ENCODE results near the gene TNS3.

DNA sequence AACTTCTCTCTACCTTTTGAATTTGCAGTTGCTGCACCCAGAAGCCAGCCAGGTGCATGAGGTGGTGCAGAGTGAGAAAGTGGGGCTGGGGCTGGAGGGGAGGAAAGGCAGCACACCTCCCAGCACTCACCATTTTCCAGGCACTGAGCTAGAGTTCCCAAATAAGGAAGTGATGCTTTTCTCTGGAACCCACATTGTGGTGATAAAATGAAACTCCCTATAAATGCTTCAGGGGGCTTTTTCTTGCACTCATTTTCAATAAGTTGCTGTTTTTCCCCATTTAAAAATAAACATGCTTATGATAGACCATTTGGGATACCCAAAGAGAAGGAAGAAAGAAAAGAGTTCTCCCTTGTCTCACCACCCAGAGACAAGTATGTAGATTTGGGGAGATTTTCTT, 42.8 kb upstream of the TNS3 start:
- TF ChIP-seq SPI1 (IDR thresholded peaks at IDR 0.05; ENCODE audit: borderline replicate concordance, low read depth) (no peak), POLR2AphosphoS5 (IDR thresholded peaks at IDR 0.05; ENCODE audit: low read depth) (no peak), GABPA (IDR thresholded peaks at IDR 0.05; ENCODE audit: low read depth) (no peak)
- TF ChIP-seq, protein P1, sequence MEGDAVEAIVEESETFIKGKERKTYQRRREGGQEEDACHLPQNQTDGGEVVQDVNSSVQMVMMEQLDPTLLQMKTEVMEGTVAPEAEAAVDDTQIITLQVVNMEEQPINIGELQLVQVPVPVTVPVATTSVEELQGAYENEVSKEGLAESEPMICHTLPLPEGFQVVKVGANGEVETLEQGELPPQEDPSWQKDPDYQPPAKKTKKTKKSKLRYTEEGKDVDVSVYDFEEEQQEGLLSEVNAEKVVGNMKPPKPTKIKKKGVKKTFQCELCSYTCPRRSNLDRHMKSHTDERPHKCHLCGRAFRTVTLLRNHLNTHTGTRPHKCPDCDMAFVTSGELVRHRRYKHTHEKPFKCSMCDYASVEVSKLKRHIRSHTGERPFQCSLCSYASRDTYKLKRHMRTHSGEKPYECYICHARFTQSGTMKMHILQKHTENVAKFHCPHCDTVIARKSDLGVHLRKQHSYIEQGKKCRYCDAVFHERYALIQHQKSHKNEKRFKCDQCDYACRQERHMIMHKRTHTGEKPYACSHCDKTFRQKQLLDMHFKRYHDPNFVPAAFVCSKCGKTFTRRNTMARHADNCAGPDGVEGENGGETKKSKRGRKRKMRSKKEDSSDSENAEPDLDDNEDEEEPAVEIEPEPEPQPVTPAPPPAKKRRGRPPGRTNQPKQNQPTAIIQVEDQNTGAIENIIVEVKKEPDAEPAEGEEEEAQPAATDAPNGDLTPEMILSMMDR (IDR thresholded peaks at IDR 0.05; ENCODE audit: insufficient read depth, low read length) = no peak
- TF ChIP-seq, protein P2, sequence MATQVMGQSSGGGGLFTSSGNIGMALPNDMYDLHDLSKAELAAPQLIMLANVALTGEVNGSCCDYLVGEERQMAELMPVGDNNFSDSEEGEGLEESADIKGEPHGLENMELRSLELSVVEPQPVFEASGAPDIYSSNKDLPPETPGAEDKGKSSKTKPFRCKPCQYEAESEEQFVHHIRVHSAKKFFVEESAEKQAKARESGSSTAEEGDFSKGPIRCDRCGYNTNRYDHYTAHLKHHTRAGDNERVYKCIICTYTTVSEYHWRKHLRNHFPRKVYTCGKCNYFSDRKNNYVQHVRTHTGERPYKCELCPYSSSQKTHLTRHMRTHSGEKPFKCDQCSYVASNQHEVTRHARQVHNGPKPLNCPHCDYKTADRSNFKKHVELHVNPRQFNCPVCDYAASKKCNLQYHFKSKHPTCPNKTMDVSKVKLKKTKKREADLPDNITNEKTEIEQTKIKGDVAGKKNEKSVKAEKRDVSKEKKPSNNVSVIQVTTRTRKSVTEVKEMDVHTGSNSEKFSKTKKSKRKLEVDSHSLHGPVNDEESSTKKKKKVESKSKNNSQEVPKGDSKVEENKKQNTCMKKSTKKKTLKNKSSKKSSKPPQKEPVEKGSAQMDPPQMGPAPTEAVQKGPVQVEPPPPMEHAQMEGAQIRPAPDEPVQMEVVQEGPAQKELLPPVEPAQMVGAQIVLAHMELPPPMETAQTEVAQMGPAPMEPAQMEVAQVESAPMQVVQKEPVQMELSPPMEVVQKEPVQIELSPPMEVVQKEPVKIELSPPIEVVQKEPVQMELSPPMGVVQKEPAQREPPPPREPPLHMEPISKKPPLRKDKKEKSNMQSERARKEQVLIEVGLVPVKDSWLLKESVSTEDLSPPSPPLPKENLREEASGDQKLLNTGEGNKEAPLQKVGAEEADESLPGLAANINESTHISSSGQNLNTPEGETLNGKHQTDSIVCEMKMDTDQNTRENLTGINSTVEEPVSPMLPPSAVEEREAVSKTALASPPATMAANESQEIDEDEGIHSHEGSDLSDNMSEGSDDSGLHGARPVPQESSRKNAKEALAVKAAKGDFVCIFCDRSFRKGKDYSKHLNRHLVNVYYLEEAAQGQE (IDR thresholded peaks at IDR 0.05; ENCODE audit: insufficient replicate concordance, low read depth) = no peak

Measured in HL-60 (cell line).